Measurements from ENCODE around the gene SPARC. TPM values are rescaled to one million over a fixed set of nuclear protein-coding genes. Genes with fewer than 3 reads are reported as not detected.

The SPARC gene
- total RNA-seq, 1 experiment from 2014 or later = 320 TPM

GRCh38 chr5:151630088-151630487 lies 56.6 kb downstream of the SPARC start:
- peaks cover 17 to 23% of the 10 kb centered on the region in 2 experiments for H3K4me1 Mint-ChIP-seq
- peaks cover 7% of the 10 kb centered on the region for H3K27me3 Mint-ChIP-seq (ENCODE audit: low read depth)
- H3K4me3 Mint-ChIP-seq = no peak overlapping the region
- Histone ChIP-seq H3T11ph (ENCODE audit: low read length) (no peak overlapping the region), H3K56ac (ENCODE audit: insufficient read length, low read depth, low read length) (no peak overlapping the region), H4K5ac (ENCODE audit: insufficient read length, low read depth, low read length) (no peak overlapping the region), H2BK5ac (ENCODE audit: insufficient read length, low read length) (no peak overlapping the region), H2BK20ac (ENCODE audit: low read depth, low read length, poor library complexity, severe bottlenecking) (no peak overlapping the region), H2BK120ac (ENCODE audit: low read depth, low read length, poor library complexity, severe bottlenecking) (no peak overlapping the region), H3K18ac (ENCODE audit: insufficient read length, low read depth, low read length) (no peak overlapping the region), H3K79me1 (ENCODE audit: insufficient read depth, low read depth, low read length, poor library complexity, severe bottlenecking) (no peaks in the 10 kb centered on the region), H4K8ac (replicated peaks; ENCODE audit: insufficient read length, low read depth, low read length) (no peak overlapping the region), H3K23me2 (ENCODE audit: insufficient read length, low read depth, low read length, poor library complexity, severe bottlenecking) (no peaks in the 10 kb centered on the region), H3K4me2 (ENCODE audit: insufficient read depth, insufficient read length, low read length) (no peak overlapping the region), H3K27ac (ENCODE audit: insufficient read length, low read depth, low read length) (no peak overlapping the region), H3K27me3 (ENCODE audit: insufficient read depth, low read length) (no peaks in the 10 kb centered on the region), H2AK5ac (ENCODE audit: insufficient read length, low read length) (no peak overlapping the region), H2AFZ (ENCODE audit: low read length) (no peak overlapping the region), H3K9me3 (ENCODE audit: control insufficient read depth, low read depth, low read length) (no peaks in the 10 kb centered on the region), H3K4ac (ENCODE audit: low read depth, low read length) (no peak overlapping the region), H3K79me2 (ENCODE audit: insufficient read depth, low read length) (no peaks in the 10 kb centered on the region), H4K91ac (ENCODE audit: insufficient read length, low read depth, low read length) (no peak overlapping the region), H4K20me1 (ENCODE audit: control insufficient read depth, insufficient read depth, insufficient read length) (no peaks in the 10 kb centered on the region), H2BK15ac (ENCODE audit: low read depth, low read length) (no peak overlapping the region), H3K14ac (ENCODE audit: insufficient read depth, low read length) (no peak overlapping the region), H3K23ac (ENCODE audit: insufficient read length, low read depth, low read length) (no peak overlapping the region), H2BK12ac (ENCODE audit: insufficient read length, low read depth, low read length) (no peak overlapping the region), H3K9ac (ENCODE audit: extremely low read depth, insufficient read length, low read length) (no peak overlapping the region), H3K4me1 (ENCODE audit: insufficient read depth, low read length) (no peaks in the 10 kb centered on the region)
- H3K36me3 Mint-ChIP-seq (ENCODE audit: insufficient read depth in 1 of 3, low read depth in 3 of 3) = no peaks in the 10 kb centered on the region
- H3K9me3 Mint-ChIP-seq = no peaks in the 10 kb centered on the region
- no peak overlapping the region for H3K27ac Mint-ChIP-seq
- TF ChIP-seq CTCF (conservative IDR thresholded peaks at IDR 0.05) = no peak
- DNase-seq = no peak

All from H9 (cell line).